ENCODE data around the gene FRA10AC1.

Gene FRA10AC1

DNA sequence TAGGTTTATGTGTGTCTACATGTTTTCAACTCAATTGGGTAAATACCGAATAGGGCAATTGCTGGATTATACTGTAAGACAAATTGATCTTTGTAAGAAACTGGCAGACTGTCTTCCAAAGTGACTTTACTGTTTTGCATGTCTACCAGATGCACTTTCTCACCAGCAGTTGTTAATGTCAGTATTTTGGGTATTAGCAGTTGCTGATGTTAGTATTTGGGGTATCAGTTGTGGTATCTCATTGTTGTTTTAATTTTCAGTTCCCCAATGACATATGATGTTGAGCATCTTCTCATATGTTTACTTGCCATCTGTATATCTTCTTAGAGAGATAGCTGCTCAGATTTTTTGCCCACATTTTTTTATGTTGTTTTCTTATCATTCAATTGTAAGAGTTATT is 79.5 kb downstream of the FRA10AC1 start:
- DNase-seq, result no peak

DNA sequence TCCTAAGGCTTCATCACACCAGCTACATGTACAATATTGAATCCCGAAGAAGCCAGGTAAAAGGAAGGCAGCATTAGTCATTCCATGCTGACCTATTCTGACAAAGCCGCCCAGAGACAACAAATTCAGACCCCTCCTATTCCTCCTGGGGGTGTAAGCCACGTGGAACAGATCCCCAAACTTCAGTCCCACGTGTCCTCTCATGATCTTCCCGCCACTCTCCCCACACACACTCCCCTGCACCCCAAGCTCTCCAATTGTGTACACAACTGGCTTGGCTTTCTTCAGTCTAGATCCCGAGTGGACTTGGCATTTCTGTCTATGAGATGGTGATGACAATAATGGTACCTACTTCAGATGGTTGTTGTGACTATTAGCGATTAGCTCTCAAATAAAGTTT is 81.5 kb downstream of the FRA10AC1 start:
- no peak for DNase-seq

All from NCI-H774 (cell line).